ENCODE data around the gene L1CAM.

L1CAM gene

GRCh38 chrX:153911798-153912197 lies 25.8 kb upstream of the L1CAM start:
- H3K36me3 ChIP-seq (ENCODE audit: low read length): no peaks in the 10 kb centered on the region
- no peaks in the 10 kb centered on the region for H3K9me3 ChIP-seq (ENCODE audit: insufficient read depth, low read length)
- no peaks in the 10 kb centered on the region for H3K79me2 ChIP-seq (ENCODE audit: insufficient read depth, low read length)
- H3K9me2 ChIP-seq (replicated peaks; ENCODE audit: insufficient read depth, low read length): no peaks in the 10 kb centered on the region
- H3K27ac ChIP-seq (ENCODE audit: low read depth, low read length): no peak overlapping the region
- no peaks in the 10 kb centered on the region for H3K27me3 ChIP-seq (ENCODE audit: low read length)
- no peaks in the 10 kb centered on the region for H3F3A ChIP-seq (ENCODE audit: insufficient read depth)
- TF ChIP-seq EZH2phosphoT487 (conservative IDR thresholded peaks at IDR 0.05; ENCODE audit: low read length) (no peak), CTCF (IDR thresholded peaks at IDR 0.05; ENCODE audit: insufficient read depth, low read length, poor library complexity, severe bottlenecking) (no peak)
- H3K9ac ChIP-seq (ENCODE audit: low read length): no peak overlapping the region
- H3K4me2 ChIP-seq (ENCODE audit: low read depth, low read length, poor library complexity, severe bottlenecking): no peak overlapping the region
- H4K20me1 ChIP-seq (ENCODE audit: low read depth, low read length): no peaks in the 10 kb centered on the region
- H3K4me3 ChIP-seq (ENCODE audit: insufficient read depth, low read length, poor library complexity, severe bottlenecking): no peak overlapping the region
- H2AFZ ChIP-seq (ENCODE audit: low read depth, low read length, severe bottlenecking): no peak overlapping the region

GRCh38 chrX:153910446-153910845 lies 24.5 kb upstream of the L1CAM start:
- Histone ChIP-seq H3K27ac (ENCODE audit: low read depth, low read length) (no peak overlapping the region), H4K20me1 (ENCODE audit: low read depth, low read length) (no peaks in the 10 kb centered on the region), H3F3A (ENCODE audit: insufficient read depth) (no peaks in the 10 kb centered on the region), H3K79me2 (ENCODE audit: insufficient read depth, low read length) (no peaks in the 10 kb centered on the region), H3K36me3 (ENCODE audit: low read length) (no peaks in the 10 kb centered on the region), H3K9me2 (replicated peaks; ENCODE audit: insufficient read depth, low read length) (no peaks in the 10 kb centered on the region), H3K27me3 (ENCODE audit: low read length) (no peaks in the 10 kb centered on the region), H3K4me2 (ENCODE audit: low read depth, low read length, poor library complexity, severe bottlenecking) (no peak overlapping the region), H3K4me3 (ENCODE audit: insufficient read depth, low read length, poor library complexity, severe bottlenecking) (no peak overlapping the region), H2AFZ (ENCODE audit: low read depth, low read length, severe bottlenecking) (no peak overlapping the region), H3K9me3 (ENCODE audit: insufficient read depth, low read length) (no peaks in the 10 kb centered on the region), H3K9ac (ENCODE audit: low read length) (no peak overlapping the region)
- no peak for TF ChIP-seq EZH2phosphoT487 (conservative IDR thresholded peaks at IDR 0.05; ENCODE audit: low read length)
- no peak for TF ChIP-seq CTCF (IDR thresholded peaks at IDR 0.05; ENCODE audit: insufficient read depth, low read length, poor library complexity, severe bottlenecking)

- Histone ChIP-seq H3K27me3 (ENCODE audit: low read length) (no peaks in the 10 kb centered on the region), H3K9me2 (replicated peaks; ENCODE audit: insufficient read depth, low read length) (no peaks in the 10 kb centered on the region), H3K4me3 (ENCODE audit: insufficient read depth, low read length, poor library complexity, severe bottlenecking) (no peak overlapping the region), H3K27ac (ENCODE audit: low read depth, low read length) (no peak overlapping the region), H3K9ac (ENCODE audit: low read length) (no peak overlapping the region), H3K9me3 (ENCODE audit: insufficient read depth, low read length) (no peaks in the 10 kb centered on the region), H3K4me2 (ENCODE audit: low read depth, low read length, poor library complexity, severe bottlenecking) (no peak overlapping the region), H2AFZ (ENCODE audit: low read depth, low read length, severe bottlenecking) (no peak overlapping the region), H3K79me2 (ENCODE audit: insufficient read depth, low read length) (no peaks in the 10 kb centered on the region), H4K20me1 (ENCODE audit: low read depth, low read length) (no peaks in the 10 kb centered on the region), H3F3A (ENCODE audit: insufficient read depth) (no peaks in the 10 kb centered on the region), H3K36me3 (ENCODE audit: low read length) (no peaks in the 10 kb centered on the region)
- no peak for TF ChIP-seq EZH2phosphoT487 (conservative IDR thresholded peaks at IDR 0.05; ENCODE audit: low read length)
- TF ChIP-seq CTCF (IDR thresholded peaks at IDR 0.05; ENCODE audit: insufficient read depth, low read length, poor library complexity, severe bottlenecking): no peak
Measured at GRCh38 chrX:153909980-153910360, 24.0 kb upstream of the L1CAM start.
